ENCODE data around the gene UMODL1. TPM values are rescaled to one million over a fixed set of nuclear protein-coding genes. Genes with fewer than 3 reads are reported as not detected.
A peak's percentile ranks its signal among the peaks of the same experiment; 100 is the strongest.

Gene UMODL1
- total and polyA plus RNA-seq, 2 experiments from 2014 or later: 0.15 to 0.47 TPM

DNA sequence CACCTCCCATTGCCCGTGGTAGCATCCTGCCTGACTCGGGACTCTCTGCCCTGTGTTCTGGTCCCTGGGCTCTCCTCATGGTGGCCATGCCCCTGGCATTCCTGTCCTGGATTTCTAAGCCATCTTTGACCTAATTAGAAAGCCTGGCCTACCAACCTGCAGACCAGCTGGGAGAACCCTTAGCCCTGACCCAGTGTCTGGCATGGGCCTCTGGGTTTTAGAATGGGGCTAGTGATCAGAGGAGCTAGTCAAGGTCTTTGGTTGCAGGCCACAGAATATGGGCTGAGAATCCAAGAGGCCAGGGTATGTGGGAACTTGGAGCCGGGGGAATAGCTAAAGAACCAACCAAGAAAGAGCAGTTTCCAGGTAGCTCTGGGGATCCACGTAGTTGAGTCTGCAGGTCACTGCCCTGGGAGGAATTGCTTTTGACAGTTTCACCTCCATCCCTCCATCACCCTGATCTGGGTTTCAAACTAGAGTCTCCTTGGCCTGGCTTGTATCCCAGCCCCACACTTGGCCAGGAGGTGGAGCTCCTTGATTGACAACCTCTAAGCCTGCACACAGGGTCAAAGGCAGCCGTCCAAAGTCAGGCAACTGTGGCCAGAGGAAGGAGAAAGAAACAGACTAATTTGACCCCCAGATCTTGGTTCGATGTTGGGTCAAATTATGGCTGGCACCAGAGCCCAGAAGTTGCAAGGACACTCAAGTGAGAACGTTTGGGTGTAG, 93.1 kb downstream of the UMODL1 start:
- Histone ChIP-seq H3K4me3 (no peak overlapping the region), H4K20me1 (ENCODE audit: insufficient read depth, poor library complexity, severe bottlenecking) (no peaks in the 10 kb centered on the region), H3K79me2 (no peaks in the 10 kb centered on the region), H2AFZ (no peak overlapping the region), H3K9me3 (ENCODE audit: low read depth) (no peaks in the 10 kb centered on the region), H3K36me3 (replicated peaks; ENCODE audit: insufficient read depth, low read depth) (no peaks in the 10 kb centered on the region), H3K4me1 (ENCODE audit: insufficient read depth) (peaks cover 10% of the 10 kb centered on the region), H3K27ac (peak overlapping the region; percentile 54), H3K4me2 (no peak overlapping the region), H3K27me3 (no peaks in the 10 kb centered on the region), H3K9me2 (replicated peaks; ENCODE audit: insufficient read depth) (no peaks in the 10 kb centered on the region)
- WGBS (ENCODE audit: low lambda C conversion rate, missing lambda C conversion rate): 68% methylated on average over 7 of the region's 7 CpGs
- DNase-seq (ENCODE audit: low spot score): peak; percentile 63
- TF ChIP-seq EZH2 (IDR thresholded peaks at IDR 0.05; ENCODE audit: borderline replicate concordance): no peak
- TF ChIP-seq, protein P1, sequence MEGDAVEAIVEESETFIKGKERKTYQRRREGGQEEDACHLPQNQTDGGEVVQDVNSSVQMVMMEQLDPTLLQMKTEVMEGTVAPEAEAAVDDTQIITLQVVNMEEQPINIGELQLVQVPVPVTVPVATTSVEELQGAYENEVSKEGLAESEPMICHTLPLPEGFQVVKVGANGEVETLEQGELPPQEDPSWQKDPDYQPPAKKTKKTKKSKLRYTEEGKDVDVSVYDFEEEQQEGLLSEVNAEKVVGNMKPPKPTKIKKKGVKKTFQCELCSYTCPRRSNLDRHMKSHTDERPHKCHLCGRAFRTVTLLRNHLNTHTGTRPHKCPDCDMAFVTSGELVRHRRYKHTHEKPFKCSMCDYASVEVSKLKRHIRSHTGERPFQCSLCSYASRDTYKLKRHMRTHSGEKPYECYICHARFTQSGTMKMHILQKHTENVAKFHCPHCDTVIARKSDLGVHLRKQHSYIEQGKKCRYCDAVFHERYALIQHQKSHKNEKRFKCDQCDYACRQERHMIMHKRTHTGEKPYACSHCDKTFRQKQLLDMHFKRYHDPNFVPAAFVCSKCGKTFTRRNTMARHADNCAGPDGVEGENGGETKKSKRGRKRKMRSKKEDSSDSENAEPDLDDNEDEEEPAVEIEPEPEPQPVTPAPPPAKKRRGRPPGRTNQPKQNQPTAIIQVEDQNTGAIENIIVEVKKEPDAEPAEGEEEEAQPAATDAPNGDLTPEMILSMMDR (IDR thresholded peaks at IDR 0.05; ENCODE audit: poor library complexity): peak; percentile 48

DNA sequence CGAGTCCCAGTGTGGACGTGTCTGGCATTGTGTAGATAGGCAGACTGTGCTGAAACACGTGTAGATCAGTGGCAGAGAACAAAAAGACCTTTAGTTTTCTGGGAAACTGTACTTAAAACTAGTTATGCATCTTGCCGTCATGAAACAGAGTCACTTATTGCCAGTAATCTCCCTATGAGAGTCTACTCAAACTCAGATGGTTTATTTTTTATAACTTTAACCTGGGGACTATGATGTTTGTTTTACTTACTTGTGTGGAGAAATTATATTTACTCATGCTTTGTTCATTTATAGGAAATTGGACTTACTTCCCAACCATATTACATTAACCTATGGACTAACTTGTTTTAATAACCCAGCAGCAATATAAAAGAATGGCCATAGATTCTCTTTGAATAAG, 93.7 kb downstream of the UMODL1 start:
- 54% methylated on average over 4 of the region's 4 CpGs for WGBS (ENCODE audit: low lambda C conversion rate, missing lambda C conversion rate)
- Histone ChIP-seq H3K27ac (peak overlapping the region; percentile 54), H2AFZ (no peak overlapping the region), H3K4me1 (ENCODE audit: insufficient read depth) (peaks cover 10% of the 10 kb centered on the region), H3K4me2 (no peak overlapping the region), H3K9me3 (ENCODE audit: low read depth) (no peaks in the 10 kb centered on the region), H3K79me2 (no peaks in the 10 kb centered on the region), H3K9me2 (replicated peaks; ENCODE audit: insufficient read depth) (no peaks in the 10 kb centered on the region), H3K36me3 (replicated peaks; ENCODE audit: insufficient read depth, low read depth) (no peaks in the 10 kb centered on the region), H4K20me1 (ENCODE audit: insufficient read depth, poor library complexity, severe bottlenecking) (no peaks in the 10 kb centered on the region), H3K4me3 (no peak overlapping the region), H3K27me3 (no peaks in the 10 kb centered on the region)
- no peak for TF ChIP-seq EZH2phosphoT487 (IDR thresholded peaks at IDR 0.05; ENCODE audit: low read depth, severe bottlenecking, unreplicated experiment)
- TF ChIP-seq, protein P1 (IDR thresholded peaks at IDR 0.05; ENCODE audit: poor library complexity): no peak
- TF ChIP-seq EZH2 (IDR thresholded peaks at IDR 0.05; ENCODE audit: borderline replicate concordance): no peak
- no peak for DNase-seq (ENCODE audit: low spot score)

DNA sequence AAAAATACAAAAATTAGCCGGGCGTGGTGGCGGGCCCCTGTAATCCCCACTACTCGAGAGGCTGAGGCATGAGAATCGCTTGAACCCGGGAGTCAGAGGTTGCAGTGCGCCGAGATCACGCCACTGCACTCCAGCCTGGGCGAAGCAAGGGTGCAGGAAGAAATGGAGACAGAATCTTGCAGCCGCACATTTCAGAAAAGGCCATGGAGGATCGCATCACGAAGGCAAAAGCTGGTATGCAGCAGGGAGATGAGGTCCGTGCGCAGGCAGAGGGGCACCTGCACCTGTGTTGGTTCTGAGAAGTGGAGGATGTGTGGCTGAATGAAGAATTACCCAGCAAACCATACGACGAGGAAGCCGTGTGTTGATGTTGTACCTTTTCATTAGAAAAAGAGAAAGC, 94.8 kb downstream of the UMODL1 start:
- Histone ChIP-seq H3K79me2 (no peaks in the 10 kb centered on the region), H4K20me1 (ENCODE audit: insufficient read depth, poor library complexity, severe bottlenecking) (no peaks in the 10 kb centered on the region), H2AFZ (no peak overlapping the region), H3K4me3 (no peak overlapping the region), H3K27me3 (no peaks in the 10 kb centered on the region), H3K9me3 (ENCODE audit: low read depth) (no peaks in the 10 kb centered on the region), H3K9me2 (replicated peaks; ENCODE audit: insufficient read depth) (no peaks in the 10 kb centered on the region), H3K36me3 (replicated peaks; ENCODE audit: insufficient read depth, low read depth) (no peaks in the 10 kb centered on the region), H3K4me2 (no peak overlapping the region), H3K27ac (no peak overlapping the region), H3K4me1 (ENCODE audit: insufficient read depth) (peaks cover 10% of the 10 kb centered on the region)
- no peak for DNase-seq (ENCODE audit: low spot score)
- no peak for TF ChIP-seq EZH2phosphoT487 (IDR thresholded peaks at IDR 0.05; ENCODE audit: low read depth, severe bottlenecking, unreplicated experiment)
- TF ChIP-seq EZH2 (IDR thresholded peaks at IDR 0.05; ENCODE audit: borderline replicate concordance): no peak
- TF ChIP-seq, protein P1 (IDR thresholded peaks at IDR 0.05; ENCODE audit: poor library complexity): no peak
- WGBS (ENCODE audit: low lambda C conversion rate, missing lambda C conversion rate): 96% methylated on average over 18 of the region's 18 CpGs
